Aorta (tissue), 5 donors: ENCODE results near the gene SZT2. TPM values are rescaled to one million over a fixed set of nuclear protein-coding genes. Genes with fewer than 3 reads are reported as not detected.

Experiments used
- ATAC-seq: fragments of 200-7000 bp; cut with Tn5 transposase; one replicate; pipeline ENCODE4 v1.9.1; 2022; ENCODE audit warnings: moderate library complexity; ENCODE audit not compliant: low FRiP score
- DNase-seq, 2 donors: peaks; one replicate each; pipeline ENCODE4 v3.0.0-alpha.2; 2020
- H3K27ac ChIP-seq, 2 donors: one replicate each; pipeline ENCODE4 v1.5.1; 2013; ENCODE audit warnings: low read length in 2 of 2, mild to moderate bottlenecking in 2 of 2, moderate library complexity in 2 of 2, control low read depth in 1 of 2, inconsistent platforms in 1 of 2, low read depth in 1 of 2
- H3K27me3 ChIP-seq, 2 donors: one replicate each; pipeline ENCODE4 v1.6.1; 2013; ENCODE audit warnings: control low read depth in 1 of 2, low read length in 1 of 2, mild to moderate bottlenecking in 1 of 2, moderate library complexity in 1 of 2; ENCODE audit not compliant: insufficient read depth in 2 of 2, control insufficient read depth in 1 of 2
- H3K36me3 ChIP-seq, 2 donors: one replicate each; pipeline ENCODE4 v1.6.1; 2013; ENCODE audit warnings: control low read depth in 1 of 2, low read length in 1 of 2, mild to moderate bottlenecking in 1 of 2; ENCODE audit not compliant: insufficient read depth in 2 of 2, control insufficient read depth in 1 of 2
- H3K4me1 ChIP-seq, 2 donors: one replicate each; pipeline ENCODE4 v1.6.1; 2013; ENCODE audit warnings: low read length in 2 of 2, control low read depth in 1 of 2, mild to moderate bottlenecking in 1 of 2, moderate library complexity in 1 of 2; ENCODE audit not compliant: insufficient read depth in 2 of 2, control insufficient read depth in 1 of 2
- H3K4me3 ChIP-seq, 2 donors: one replicate each; pipeline ENCODE4 v1.5.1; 2013; ENCODE audit warnings: low read length in 2 of 2, control low read depth in 1 of 2, mild to moderate bottlenecking in 1 of 2
- H3K9me3 ChIP-seq: one replicate; pipeline ENCODE4 v1.6.1; 2013; ENCODE audit warnings: mild to moderate bottlenecking, low read length; ENCODE audit not compliant: control insufficient read depth
- WGBS, 2 donors: extraction: QIAGEN DNeasy Blood & Tissue Kit; methylation state at CpG; one replicate each; pipeline ENCODE4 v1.1.7; 2013; 5-methylcytosine and 5-hydroxymethylcytosine counted together
- intact Hi-C, 2 donors: fragments of 100-400 bp; cut with DNase I; formaldehyde crosslinking; loops; one replicate each; pipeline versions ENCODE4 v1.14.2 to v1.15.0; 2022
- polyA plus RNA-seq, 2 donors: library from polyadenylated mRNA; stranded (reverse); fragments of 200-250 nt; gene quantifications; one replicate each; pipeline ENCODE4 v1.2.3, GENCODE V29; 2013
- total RNA-seq, 2 donors: library from RNA; stranded (reverse); fragmentation: NEBNext Ultra II Directional; extraction: Animal tissue kit (Norgen Biotek cat#: 25700); gene quantifications; one replicate each; pipeline ENCODE4 v1.2.1, GENCODE V29; 2021
- donor health status: healthy with polysubstance abuse.
- donor health status: Bipolar disorder and iron deficiency.
- donor health status: DM: no; HTN: no; CAD: no.
- donor health status: DM: no; HTN: no; CAD: no.
- donor health status: DM: yes; HTN: yes; CAD: no.

SZT2 gene
- total and polyA plus RNA-seq, 4 donors: 5.6 to 91.5 (median 46.6) TPM

- Histone ChIP-seq H3K9me3 (no peaks in the 10 kb centered on the region), H3K36me3 (peaks cover 13 to 18% of the 10 kb centered on the region in 2 donors)
- intact Hi-C loops: no loop called here
These were observed 42.0 kb downstream of the SZT2 start for GRCh38 chr1:43431676-43432075.

GRCh38 chr1:43432171-43432860, 42.6 kb downstream of the SZT2 start:
- H3K4me1 ChIP-seq: no peaks in the 10 kb centered on the region
- peak in 1 of 2 donors; percentile 65 for DNase-seq
- H3K27me3 ChIP-seq: no peaks in the 10 kb centered on the region
- 88 to 89% methylated on average over 9 of the region's 9 CpGs for WGBS, 2 donors
- ATAC-seq: no peak
- H3K9me3 ChIP-seq: no peaks in the 10 kb centered on the region
- intact Hi-C loops: no loop called here
- H3K4me3 ChIP-seq: no peak overlapping the region
- no peak overlapping the region for H3K27ac ChIP-seq
- H3K36me3 ChIP-seq: peaks cover 13 to 18% of the 10 kb centered on the region in 2 donors

More at GRCh38 chr1:43431676-43432075, 42.0 kb downstream of the SZT2 start:
- Histone ChIP-seq H3K4me1 (no peaks in the 10 kb centered on the region), H3K4me3 (no peak overlapping the region), H3K27ac (no peak overlapping the region), H3K27me3 (no peaks in the 10 kb centered on the region)
- no peak for ATAC-seq
- 95 to 96% methylated on average over 9 of the region's 9 CpGs for WGBS, 2 donors
- DNase-seq: peak in 1 of 2 donors; percentile 60

- H3K27ac ChIP-seq: no peak overlapping the region
- intact Hi-C loops: no loop called here
- H3K4me3 ChIP-seq: no peak overlapping the region
- DNase-seq (peak; percentile 18 to 61), ATAC-seq (no peak)
- H3K27me3 ChIP-seq: no peaks in the 10 kb centered on the region
- WGBS, 2 donors: 89 to 96% methylated on average over 5 of the region's 5 CpGs
- no peaks in the 10 kb centered on the region for H3K4me1 ChIP-seq
- H3K36me3 ChIP-seq: peaks cover 13 to 18% of the 10 kb centered on the region in 2 donors
- H3K9me3 ChIP-seq: no peaks in the 10 kb centered on the region
These were observed 43.2 kb downstream of the SZT2 start for GRCh38 chr1:43432907-43433306.

- no peaks in the 10 kb centered on the region for H3K9me3 ChIP-seq
- H3K4me3 ChIP-seq: no peak overlapping the region
- 85 to 86% methylated on average over 7 of the region's 7 CpGs for WGBS, 2 donors
- peak; percentile 36 to 38 for DNase-seq
- H3K27me3 ChIP-seq: no peaks in the 10 kb centered on the region
- intact Hi-C loops: no loop called here
- peaks cover 13 to 14% of the 10 kb centered on the region in 2 donors for H3K36me3 ChIP-seq
- ATAC-seq: no peak
- H3K27ac ChIP-seq: no peak overlapping the region
- no peaks in the 10 kb centered on the region for H3K4me1 ChIP-seq
These were observed 44.6 kb downstream of the SZT2 start for GRCh38 chr1:43434256-43434655.

GRCh38 chr1:43435146-43436145, 45.7 kb downstream of the SZT2 start:
- 56 to 57% methylated on average over 14 of the region's 14 CpGs for WGBS, 2 donors
- H3K36me3 ChIP-seq: peaks cover 5 to 11% of the 10 kb centered on the region in 2 donors
- intact Hi-C loops: no loop called here

GRCh38 chr1:43436371-43436770, 46.7 kb downstream of the SZT2 start:
- Histone ChIP-seq H3K4me1 (no peaks in the 10 kb centered on the region), H3K27me3 (no peaks in the 10 kb centered on the region), H3K36me3 (peaks cover 0 to 11% of the 10 kb centered on the region in 2 donors), H3K27ac (no peak overlapping the region), H3K9me3 (no peaks in the 10 kb centered on the region), H3K4me3 (no peak overlapping the region)
- WGBS, 2 donors: 77 to 80% methylated on average over 3 of the region's 3 CpGs
- intact Hi-C loops: no loop called here
- no peak for ATAC-seq
- peak in 1 of 2 donors; percentile 13 for DNase-seq

More at GRCh38 chr1:43435146-43436145, 45.7 kb downstream of the SZT2 start:
- peak; percentile 63 to 67 for DNase-seq
- peak overlapping the region in 1 of 2 donors; percentile 29 for H3K27ac ChIP-seq
- H3K4me3 ChIP-seq: no peak overlapping the region
- H3K9me3 ChIP-seq: no peaks in the 10 kb centered on the region
- ATAC-seq: peak; percentile 86
- no peaks in the 10 kb centered on the region for H3K27me3 ChIP-seq
- no peaks in the 10 kb centered on the region for H3K4me1 ChIP-seq

GRCh38 chr1:43437031-43437973, 47.6 kb downstream of the SZT2 start:
- DNase-seq (peak in 1 of 2 donors; percentile 40), ATAC-seq (no peak)
- Histone ChIP-seq H3K4me1 (no peaks in the 10 kb centered on the region), H3K27me3 (no peaks in the 10 kb centered on the region), H3K27ac (no peak overlapping the region), H3K4me3 (no peak overlapping the region), H3K36me3 (peaks cover 0 to 10% of the 10 kb centered on the region in 2 donors), H3K9me3 (no peaks in the 10 kb centered on the region)
- intact Hi-C loops: no loop called here
- 92% methylated on average over 20 of the region's 20 CpGs for WGBS, 2 donors

- no peak for ATAC-seq
- no peaks in the 10 kb centered on the region for H3K9me3 ChIP-seq
- 83 to 84% methylated on average over 3 of the region's 3 CpGs for WGBS, 2 donors
- DNase-seq: peak in 1 of 2 donors; percentile 8
- peaks cover 0 to 6% of the 10 kb centered on the region in 2 donors for H3K36me3 ChIP-seq
- intact Hi-C loops: no loop called here
- H3K4me3 ChIP-seq: no peak overlapping the region
- no peaks in the 10 kb centered on the region for H3K4me1 ChIP-seq
- no peak overlapping the region for H3K27ac ChIP-seq
- no peaks in the 10 kb centered on the region for H3K27me3 ChIP-seq
These were observed 48.3 kb downstream of the SZT2 start for GRCh38 chr1:43438006-43438405.
